ENCODE data around the gene GBP5.
"Not testable (repeated sequence)": the region's sequence is repeated elsewhere in the genome, so short reads cannot be mapped to it uniquely, and the experiment has no call there.

GBP5 gene

DNA sequence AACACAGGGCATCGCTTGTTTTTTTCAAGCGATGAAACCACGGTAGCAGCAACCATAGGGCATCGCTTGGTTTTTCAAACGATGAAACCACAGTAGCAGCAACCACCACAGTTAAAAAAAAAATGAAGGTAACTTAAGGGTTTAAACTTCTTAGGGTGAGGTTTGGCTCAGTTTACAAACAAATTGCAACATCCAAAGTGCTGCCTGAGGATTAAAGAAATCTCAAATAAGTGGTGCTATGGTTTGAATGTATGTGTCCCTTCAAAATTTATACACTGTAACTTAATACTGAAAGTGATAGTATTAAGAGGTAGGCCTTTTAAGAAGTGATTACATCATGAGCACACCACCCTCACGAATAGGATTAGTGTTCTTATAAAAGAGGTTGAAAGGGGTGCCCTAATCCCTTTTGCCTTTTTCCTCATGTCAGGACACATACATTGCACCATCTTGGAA is 6.4 kb upstream of the GBP5 start:
- DNase-seq, result peak; percentile 72

DNA sequence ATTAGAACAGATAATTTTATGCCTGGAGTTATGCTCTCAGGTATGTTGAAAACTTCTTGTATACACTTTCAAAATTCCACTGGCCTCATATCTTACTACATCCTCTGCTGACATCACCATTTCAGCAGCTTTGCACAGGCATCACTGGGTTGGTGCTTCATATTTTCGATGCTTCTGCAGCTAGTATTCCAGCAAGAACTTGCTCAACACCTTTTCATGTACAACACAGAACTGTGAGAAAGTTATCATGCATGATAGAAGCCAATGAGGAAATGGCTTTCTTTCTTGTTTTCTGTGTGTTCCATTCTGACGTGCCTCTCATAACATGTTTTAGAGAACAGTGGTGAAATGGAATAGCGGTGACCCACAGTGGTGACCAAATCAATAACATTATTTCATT is 5.1 kb upstream of the GBP5 start:
- DNase-seq, result peak; percentile 64

DNA sequence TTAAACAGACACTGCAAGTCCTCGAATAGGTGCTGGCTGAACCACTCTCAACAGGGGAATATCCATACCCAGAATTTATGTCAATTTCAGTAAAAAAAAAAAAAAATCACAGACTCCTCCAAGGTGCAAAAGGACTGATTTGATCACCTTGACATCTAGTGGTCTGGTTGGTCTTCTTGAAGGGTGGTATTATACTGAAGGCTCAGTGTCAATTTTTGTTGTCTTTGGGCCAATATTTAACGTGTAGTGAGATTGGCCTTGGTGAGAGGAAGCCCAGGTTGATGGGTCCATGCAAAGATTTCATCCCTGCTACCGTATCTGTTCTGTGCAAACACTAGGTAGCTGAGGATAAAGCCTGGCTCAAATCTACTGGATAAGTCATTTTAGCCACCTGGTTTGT is 4.0 kb upstream of the GBP5 start:
- DNase-seq, result no peak

DNA sequence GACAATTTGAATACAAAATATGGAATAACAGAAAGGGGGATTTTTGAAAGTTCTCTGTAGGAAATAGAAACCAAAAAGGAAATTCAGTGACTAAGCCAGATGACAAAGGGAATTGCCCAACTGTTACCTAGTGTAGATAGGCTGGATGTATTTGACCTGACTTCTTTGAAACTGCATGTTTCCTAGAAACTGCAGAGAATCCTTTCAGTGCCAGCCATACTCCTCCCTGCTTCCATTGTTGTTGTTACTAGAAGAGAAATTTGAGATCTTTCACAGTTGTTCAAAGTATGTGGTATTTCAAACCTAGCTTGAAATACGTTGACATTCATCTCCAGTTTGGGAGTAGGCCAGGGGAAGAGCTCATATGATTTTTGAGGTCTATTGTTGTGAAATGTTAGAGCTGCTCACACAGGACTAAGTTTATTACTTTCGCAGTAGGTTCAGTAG is 1.8 kb upstream of the GBP5 start:
- peak; percentile 78 for DNase-seq

DNA sequence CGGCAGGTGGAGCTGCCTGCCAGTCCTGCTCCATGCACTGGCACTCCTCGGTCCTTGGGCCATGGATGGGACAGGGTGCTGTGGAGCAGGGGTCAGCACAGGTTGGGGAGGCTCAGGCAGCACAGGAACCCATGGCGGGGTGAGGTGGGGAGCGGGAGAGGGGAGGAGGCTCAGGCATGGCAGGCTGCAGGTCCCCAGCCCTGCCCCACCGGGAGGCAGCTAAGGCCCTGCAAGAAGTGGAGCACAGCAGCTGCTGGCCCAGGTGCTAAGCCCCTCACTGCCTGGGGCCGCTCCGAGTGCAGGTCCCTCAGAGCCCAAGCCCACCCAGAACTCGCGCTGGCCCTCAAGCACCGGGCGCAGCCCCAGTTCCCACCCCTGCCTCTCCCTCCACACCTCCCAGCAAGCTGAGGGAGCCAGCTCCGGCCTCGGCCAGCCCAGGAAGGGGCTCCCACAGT is 691 bp upstream of the GBP5 start:
- no peak for DNase-seq

DNA sequence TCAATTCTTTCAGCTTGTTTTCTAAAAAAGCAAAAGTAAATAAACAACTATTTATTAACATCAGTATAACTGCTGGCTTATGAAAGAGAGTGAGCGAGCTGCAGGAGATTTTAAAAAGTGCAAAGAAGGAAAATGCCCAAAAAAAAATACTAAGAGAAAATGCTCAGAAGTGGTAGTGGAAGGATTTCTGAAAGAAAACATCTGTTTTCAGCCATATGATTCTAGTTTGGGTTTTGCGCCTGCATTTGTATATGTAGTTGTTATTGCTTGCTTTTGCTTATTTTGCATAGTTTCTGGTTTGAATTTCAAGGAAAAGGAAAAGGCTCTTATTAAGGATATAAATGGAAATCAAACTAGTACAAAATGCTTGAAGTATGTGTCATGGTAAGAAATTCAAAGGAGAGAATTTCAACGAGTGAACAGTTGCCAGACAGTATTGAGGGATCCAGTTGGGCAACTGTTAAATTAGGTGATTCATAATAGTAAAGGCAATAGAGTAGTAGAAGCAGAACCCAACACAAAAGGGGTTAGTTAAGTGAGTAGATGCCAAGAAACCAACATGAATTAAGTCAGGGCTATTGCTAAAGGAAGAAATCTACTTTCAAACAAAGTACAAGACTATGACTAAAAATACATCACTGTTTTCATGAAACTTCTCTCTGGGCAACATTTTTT is 1.2 kb downstream of the GBP5 start:
- DNase-seq, result peak; percentile 23

DNA sequence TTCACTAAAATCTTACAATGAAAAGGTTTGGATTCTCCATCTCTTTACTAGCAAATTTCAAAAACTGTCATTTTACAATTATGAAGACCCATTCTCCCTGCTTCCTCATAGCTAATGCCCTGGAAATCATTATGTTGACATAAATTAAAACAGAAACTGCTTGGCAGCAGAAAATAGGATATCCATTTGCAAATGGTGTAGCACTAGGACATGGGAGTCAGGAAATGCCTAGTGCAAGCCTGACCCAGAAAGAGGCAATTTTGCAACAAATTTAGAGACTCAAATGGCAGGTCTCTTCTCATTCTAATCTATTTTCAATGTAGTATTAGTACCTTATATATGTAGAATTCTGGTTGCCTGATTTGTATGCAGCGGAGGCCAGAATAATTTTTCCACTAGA is 2.2 kb downstream of the GBP5 start:
- no peak for DNase-seq

DNA sequence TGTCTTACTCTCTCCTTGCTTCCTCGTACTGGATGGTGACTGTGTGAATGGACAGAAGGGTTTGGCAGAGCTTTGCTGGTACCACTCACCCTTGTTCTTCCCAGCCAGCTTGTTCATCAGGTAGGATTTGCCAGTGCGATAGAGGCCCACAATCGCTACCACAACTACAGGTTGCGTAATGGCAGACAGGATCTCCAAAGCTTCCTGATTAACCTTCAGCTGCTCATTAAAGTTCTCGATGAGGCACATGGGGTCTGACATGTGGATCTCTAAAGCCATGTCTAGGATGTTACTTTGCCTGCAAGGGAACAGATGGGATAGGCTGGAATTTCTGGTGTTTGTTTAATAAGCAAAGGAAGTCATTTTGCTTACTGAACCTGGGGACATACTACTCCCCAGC is 3.4 kb downstream of the GBP5 start:
- DNase-seq, result peak; percentile 30

DNA sequence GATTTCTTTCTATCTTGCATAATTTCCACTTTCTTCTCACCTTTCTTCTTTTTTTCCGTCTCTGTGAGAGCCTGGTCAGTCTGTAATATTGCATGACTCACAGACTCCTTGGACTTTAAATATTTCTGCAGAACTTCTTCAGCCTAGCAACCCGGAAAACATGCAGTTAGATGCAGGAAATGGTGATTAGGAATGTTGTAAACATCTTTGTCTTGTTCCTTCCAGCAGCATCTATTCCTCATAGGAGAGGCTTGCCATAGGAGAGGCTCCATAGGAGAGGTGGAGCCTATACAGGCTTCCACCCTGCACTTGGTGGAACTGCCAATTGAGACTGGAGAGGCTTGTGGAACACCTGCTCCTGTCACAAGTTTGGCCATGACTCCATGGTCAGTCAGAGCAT is 10.0 kb downstream of the GBP5 start:
- no peak for DNase-seq

DNA sequence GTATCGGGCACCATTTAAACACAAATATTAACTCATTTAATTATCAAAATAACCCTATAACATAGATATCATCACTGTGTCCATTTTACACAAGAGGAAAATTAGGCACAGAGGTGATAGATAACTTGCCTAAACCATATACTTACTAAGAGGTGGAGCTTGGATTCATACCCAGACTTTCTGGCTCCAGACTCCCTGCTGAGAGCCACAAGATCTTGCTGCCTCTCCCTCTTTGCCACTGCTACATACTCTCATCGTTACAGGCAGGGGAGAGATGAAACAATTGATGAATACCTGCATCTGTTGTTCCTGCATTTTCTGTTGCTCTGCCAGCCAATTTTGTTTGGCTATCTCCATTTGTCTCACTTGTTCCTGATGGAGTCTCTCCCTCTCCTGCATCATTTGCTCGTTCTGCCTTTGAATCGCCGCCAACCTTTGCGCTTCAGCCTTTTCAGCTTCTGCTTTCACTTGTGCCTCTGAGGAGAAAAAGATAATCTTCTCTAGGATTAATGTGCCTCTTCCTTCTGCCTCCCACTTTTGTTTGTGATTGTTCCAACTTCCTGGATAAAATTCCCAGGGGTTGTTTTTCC is 10.6 kb downstream of the GBP5 start:
- no peak for DNase-seq

DNA sequence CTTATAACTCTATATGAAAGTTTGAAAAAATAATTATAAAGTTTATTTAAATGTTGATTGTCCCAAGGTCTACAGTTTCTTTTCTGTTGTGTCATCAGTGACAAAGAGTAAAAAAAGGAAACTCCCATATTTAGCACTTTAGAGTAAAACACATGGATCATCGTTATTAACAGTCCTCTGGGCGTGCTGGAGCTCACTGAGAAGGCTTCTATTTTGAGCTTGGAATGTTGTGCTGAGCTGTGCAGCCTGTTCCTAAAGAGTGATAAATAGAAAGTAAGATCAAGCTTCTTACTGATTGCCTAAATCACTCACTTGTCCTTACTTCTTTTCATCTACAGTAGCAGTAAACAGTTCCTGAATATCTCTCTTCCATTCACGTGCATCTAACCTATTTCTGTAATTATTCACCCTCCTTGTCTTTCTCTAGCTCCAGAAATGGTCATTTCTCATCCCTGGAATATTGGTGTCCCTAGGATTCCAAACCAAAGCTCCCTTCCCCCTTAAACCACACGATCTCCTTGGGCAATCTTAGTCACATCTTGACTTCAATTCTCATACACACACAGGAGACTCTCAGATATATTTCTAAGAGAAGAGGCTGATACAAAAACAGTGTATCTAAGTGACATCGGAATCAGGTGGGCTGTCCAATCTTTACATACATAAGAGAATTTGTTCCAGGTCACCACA is 11.9 kb downstream of the GBP5 start:
- no peak for DNase-seq

DNA sequence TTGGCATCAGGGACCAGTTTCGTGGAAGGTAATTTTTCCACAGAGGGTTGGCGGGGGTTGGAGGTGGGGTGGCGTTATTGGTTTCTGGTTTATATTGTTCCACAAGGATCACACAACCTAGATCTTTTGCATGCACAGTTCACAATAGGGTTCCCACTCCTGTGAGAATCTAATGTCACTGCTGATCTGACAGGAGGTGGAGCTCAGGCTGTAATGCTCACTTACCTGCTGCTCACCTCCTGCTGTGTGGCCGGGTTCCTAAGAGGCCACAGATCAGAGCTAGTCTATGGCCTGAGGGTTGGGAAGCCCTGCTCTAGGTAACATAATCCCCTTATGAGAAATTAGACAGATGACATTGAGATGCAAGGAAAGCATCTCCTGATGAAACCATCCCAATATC is 12.6 kb downstream of the GBP5 start:
- no peak for DNase-seq

DNA sequence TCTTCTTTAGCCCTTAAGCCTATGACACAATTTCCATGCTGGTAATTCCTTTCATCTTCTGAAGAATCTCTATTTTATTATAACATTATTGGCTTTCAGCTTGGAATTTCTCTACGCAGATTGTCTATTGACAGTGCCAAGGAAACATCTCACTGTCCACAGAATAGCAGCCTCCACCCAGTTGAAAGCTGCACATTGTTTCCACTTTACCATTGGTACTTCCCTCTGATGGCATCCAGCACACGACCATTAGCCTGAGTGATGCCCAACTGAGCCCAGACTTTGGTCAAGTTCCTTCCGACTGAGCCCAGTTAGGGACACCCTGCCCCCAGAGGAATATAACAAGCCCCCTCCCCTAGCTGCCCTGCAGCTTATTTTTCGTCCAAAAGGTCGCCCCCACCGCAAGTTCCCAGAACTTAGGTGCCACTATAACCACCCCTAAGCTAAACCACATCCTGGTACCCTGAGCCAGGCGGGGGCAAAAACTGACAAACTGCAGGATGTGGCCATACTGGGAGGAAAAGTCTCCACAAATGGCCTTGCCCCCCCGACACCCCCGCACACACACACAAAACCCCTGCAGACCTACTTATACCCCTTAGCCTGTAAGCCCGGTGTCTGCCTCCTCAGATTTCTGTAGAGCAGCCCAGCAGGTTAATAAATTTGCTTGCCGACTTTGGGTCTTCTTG is 13.2 kb downstream of the GBP5 start:
- DNase-seq, result peak; percentile 65

DNA sequence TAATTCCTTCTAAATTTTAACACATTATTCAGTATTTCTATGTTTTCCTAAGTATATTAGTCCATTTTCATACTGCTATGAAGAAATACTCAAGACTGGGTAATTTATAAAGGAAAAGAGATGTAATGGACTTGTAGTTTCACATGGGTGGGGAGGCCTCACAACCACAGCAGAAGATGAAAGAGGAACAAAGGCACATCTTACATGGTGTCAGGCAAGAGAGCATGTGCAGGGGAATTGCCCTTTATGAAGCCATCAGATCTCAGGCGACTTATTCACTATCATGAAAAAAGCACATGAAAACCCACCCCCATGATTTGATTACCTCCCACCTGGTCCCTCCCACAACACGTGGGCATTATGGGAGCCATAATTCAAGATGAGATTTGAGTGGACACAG is 15.6 kb downstream of the GBP5 start:
- DNase-seq, result peak; percentile 40

DNA sequence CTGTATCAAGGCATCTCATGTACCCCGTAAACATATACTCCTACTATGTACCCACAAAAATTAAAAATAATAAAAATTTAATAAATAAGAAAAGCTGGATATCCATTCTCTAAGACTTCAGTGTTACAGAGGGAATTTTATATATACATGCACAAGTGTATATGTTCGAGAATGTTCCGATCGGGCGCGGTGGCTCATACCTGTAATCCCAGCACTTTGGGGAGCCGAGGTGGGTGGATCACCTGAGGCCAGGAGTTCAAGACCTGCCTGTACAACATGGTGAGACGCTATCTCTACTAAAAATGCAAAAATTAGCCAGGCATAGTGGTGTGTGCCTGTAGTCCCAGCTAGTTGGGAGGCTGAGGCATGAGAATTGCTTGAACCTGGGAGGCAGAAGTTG is 17.1 kb downstream of the GBP5 start:
- DNase-seq, result not testable (repeated sequence)

DNA sequence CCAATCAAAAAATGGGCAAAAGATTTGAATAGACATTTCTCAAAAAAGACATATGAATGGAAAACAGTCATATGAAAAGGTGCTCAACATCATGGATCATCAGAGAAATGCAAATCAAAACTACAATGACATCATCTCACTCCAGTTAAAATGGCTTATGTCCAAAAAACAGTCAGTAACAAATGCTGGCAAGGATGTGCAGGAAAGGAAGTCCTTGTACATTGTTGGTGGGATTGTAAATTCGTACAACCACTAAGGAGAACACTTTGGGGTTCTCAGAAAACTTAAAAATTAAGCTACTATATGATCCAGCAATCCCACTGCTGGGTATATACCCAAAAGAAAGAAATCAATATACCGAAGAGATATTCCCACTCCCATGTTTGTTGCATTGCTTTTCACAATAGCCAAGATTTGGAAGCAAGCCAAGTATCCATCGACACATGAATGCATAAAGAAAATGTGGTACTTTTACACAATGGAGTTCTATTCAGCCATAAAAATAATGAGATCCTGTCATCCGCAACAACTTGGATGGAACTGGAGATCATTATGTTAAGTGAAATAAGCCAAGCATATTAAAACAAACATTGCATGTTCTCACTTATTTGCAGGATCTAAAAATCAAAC is 17.9 kb downstream of the GBP5 start:
- no peak for DNase-seq

DNA sequence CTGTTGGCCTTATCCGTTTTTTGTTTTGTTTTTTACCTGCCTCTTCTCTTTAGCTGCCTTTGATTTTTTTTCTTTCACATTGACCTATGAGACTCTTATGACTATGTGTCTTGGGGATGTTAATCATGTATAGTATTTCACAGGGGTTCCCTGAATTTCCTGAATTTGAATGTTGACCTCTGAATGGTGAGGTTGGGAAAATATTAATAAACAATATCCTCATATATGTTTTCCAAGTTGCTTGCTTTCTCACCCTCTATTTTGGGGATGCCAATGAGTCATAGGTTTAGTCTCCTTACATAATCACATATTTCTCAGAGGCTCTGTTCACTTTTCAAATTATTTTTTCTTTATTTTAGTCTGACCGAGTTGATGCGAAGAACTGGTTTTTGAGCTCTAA is 29.6 kb downstream of the GBP5 start:
- DNase-seq, result no peak
